ENCODE data around the gene TRAPPC10. TPM values are rescaled to one million over a fixed set of nuclear protein-coding genes. Genes with fewer than 3 reads are reported as not detected.

Gene TRAPPC10
- total RNA-seq, 1 donor from 2014 or later, result 21.4 TPM

DNA sequence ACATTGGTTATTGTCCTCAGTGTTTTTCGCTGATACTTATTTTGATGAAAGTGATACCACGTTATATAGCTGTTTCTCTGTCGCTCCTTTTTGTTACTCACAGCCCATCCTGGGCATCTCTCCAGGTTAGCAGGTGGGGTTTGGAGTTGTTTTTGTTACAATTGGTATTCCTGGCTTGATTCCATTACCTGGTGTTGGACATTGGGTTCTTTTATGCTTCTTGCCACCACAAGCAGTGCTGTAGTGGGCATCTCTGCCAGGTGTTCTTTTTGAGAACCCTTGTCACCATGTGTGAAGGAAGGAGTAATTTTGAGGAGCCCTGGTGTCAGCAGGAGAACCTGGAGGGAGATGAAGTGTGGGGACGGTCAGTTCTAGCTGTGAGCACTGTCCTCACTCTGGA lies 47.6 kb downstream of the TRAPPC10 start:
- peaks cover 1% of the 10 kb centered on the region for H3K4me1 ChIP-seq
- no peaks in the 10 kb centered on the region for H3K27me3 ChIP-seq (ENCODE audit: low read depth)
- DNase-seq, result no peak
- no peaks in the 10 kb centered on the region for H3K9me3 ChIP-seq (replicated peaks)
- TF ChIP-seq CTCF (IDR thresholded peaks at IDR 0.05; ENCODE audit: borderline replicate concordance), result no peak
- peaks cover 64% of the 10 kb centered on the region for H3K36me3 ChIP-seq
- intact Hi-C loops (cut with micrococcal nuclease), result no loop called here
- no peak overlapping the region for H3K27ac ChIP-seq (replicated peaks)
- H3K4me3 ChIP-seq, result no peak overlapping the region

DNA sequence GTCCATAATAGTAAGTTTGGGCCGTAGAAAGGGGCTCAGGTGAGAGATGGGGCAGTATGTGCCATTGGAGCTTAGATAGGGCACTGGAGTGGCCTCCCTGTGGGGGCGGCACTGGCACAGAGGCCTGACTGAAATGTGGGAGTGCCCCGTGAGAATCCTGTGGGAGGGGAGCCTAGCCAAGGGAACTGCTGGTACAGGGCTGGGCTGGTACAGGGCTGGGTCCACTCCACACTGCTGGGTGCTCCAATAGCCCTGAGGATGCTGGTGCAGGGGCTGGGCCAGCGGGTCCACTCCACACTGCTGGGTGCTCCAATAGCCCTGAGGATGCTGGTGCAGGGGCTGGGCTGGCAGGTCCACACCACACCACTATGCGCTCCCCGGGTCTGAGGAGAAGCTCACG lies 50.3 kb downstream of the TRAPPC10 start:
- intact Hi-C loops (cut with micrococcal nuclease), result no loop called here
- Histone ChIP-seq H3K36me3 (peaks cover 67% of the 10 kb centered on the region), H3K4me3 (no peak overlapping the region), H3K4me1 (peaks cover 1% of the 10 kb centered on the region), H3K27me3 (ENCODE audit: low read depth) (no peaks in the 10 kb centered on the region), H3K27ac (replicated peaks) (no peak overlapping the region), H3K9me3 (replicated peaks) (no peaks in the 10 kb centered on the region)
- TF ChIP-seq CTCF (IDR thresholded peaks at IDR 0.05; ENCODE audit: borderline replicate concordance), result no peak
- DNase-seq, result no peak

DNA sequence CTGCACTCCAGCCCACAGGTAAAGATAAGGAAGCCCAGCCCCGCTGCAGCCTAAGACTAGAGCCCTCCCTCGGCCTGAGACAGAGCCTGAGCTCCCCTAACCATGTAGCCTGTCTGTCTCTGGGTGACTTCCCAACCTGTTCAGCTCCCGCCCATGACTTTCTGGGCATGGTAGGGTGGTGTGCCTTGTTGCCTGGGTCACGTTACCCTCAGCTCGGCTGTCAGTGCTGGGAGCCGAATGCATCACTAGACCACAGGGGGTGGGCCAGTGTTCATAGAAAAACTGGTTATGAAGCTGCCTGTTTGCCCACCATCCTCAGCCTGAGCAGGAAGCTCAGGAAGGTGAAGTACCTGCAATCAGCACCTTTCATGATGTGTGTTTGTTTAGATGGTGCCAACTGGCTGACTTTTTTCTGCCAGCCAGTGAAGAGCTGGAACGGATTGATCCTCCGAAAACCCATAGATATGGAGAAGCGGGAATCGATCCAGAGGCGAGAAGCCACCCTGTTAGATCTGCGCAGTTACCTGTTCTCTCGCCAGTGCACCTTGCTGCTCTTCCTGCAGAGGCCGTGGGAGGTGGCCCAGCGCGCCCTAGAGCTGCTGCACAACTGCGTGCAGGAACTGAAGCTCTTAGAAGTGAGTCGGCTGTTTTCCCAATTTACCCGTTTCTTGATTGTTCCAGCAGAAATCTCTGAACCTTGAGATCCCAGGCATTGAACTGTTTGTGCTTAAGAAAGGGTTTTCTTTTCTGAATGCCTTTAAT lies 51.2 kb downstream of the TRAPPC10 start:
- H3K4me1 ChIP-seq, result peaks cover 3% of the 10 kb centered on the region
- no peak for DNase-seq
- TF ChIP-seq CTCF (IDR thresholded peaks at IDR 0.05; ENCODE audit: borderline replicate concordance), result no peak
- H3K27ac ChIP-seq (replicated peaks), result no peak overlapping the region
- no peaks in the 10 kb centered on the region for H3K9me3 ChIP-seq (replicated peaks)
- peaks cover 64% of the 10 kb centered on the region for H3K36me3 ChIP-seq
- intact Hi-C loops (cut with micrococcal nuclease), result no loop called here
- no peaks in the 10 kb centered on the region for H3K27me3 ChIP-seq (ENCODE audit: low read depth)
- H3K4me3 ChIP-seq, result no peak overlapping the region

DNA sequence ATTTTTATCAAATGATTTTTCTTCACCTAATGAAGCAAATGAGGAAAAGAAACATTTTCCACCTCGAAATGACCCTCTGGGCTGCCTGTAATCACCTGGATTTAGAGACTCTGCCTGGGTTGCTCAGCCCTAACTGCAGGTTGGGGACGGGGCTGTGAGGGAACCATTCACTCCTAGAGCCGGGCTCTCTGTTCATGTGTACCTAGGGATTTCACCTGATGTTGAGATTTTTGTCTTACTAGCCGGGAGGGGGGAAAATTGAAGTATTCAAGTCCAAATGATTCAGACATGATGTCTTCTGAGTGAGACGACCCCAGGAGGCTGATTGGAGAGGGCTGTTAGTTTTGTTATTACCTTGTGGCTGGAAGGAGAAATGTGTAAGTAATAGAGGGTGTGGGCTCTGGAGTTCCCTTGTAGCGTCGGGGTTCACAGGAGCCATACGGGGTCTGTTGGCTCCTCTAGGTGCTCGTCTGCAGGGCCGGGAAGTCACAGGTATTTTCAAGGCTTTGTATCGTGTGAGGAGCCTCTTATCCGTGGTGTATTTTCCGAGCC lies 52.8 kb downstream of the TRAPPC10 start:
- Histone ChIP-seq H3K27me3 (ENCODE audit: low read depth) (no peaks in the 10 kb centered on the region), H3K4me1 (peaks cover 3% of the 10 kb centered on the region), H3K4me3 (no peak overlapping the region), H3K36me3 (peaks cover 64% of the 10 kb centered on the region), H3K9me3 (replicated peaks) (no peaks in the 10 kb centered on the region), H3K27ac (replicated peaks) (no peak overlapping the region)
- no peak for TF ChIP-seq CTCF (IDR thresholded peaks at IDR 0.05; ENCODE audit: borderline replicate concordance)
- intact Hi-C loops (cut with micrococcal nuclease), result no loop called here
- DNase-seq, result no peak

DNA sequence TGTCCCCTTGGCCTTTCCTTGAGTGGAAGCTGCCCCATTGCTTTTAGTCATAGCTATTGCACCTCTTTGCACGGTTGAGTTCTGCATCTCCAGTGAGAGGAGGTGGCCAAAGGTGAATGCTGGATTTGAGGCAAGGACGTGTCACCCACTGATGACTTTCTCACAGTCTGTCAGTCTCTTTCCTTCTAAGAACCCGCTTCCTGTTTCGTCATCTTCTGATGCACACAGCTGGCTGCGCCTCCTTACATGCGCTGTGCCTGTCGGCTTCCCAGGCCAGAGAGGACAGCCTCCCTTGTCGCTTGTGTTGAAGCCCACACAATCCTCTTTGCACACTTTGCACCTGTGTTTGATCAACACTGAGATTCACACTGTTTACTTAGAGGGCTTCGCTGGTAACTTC lies 53.3 kb downstream of the TRAPPC10 start:
- Histone ChIP-seq H3K4me1 (peaks cover 3% of the 10 kb centered on the region), H3K27me3 (ENCODE audit: low read depth) (no peaks in the 10 kb centered on the region), H3K4me3 (no peak overlapping the region), H3K36me3 (peaks cover 62% of the 10 kb centered on the region), H3K9me3 (replicated peaks) (no peaks in the 10 kb centered on the region), H3K27ac (replicated peaks) (no peak overlapping the region)
- intact Hi-C loops (cut with micrococcal nuclease), result no loop called here
- TF ChIP-seq CTCF (IDR thresholded peaks at IDR 0.05; ENCODE audit: borderline replicate concordance), result no peak
- no peak for DNase-seq

All from left ventricle myocardium inferior (tissue), 1 donor.